Liver (tissue), 9 donors: ENCODE measurements around the gene TAB3. TPM values are rescaled to one million over a fixed set of nuclear protein-coding genes. Genes with fewer than 3 reads are reported as not detected.

Source experiments
- DNase-seq: peaks from one replicate; pipeline ENCODE4 v3.0.0-alpha.2; 2017; ENCODE audit warnings: low spot score
- H3K27ac ChIP-seq, 2 donors: one replicate each; pipeline ENCODE4 v1.7.0; 2013; ENCODE audit warnings: inconsistent platforms in 2 of 2, low read length in 2 of 2, control low read depth in 1 of 2, low read depth in 1 of 2, mild to moderate bottlenecking in 1 of 2
- H3K27me3 ChIP-seq, 4 donors: one replicate each; pipeline versions ENCODE4 v1.6.1 to v1.7.0; 2013; ENCODE audit warnings: low read length in 3 of 4, inconsistent platforms in 1 of 4, mild to moderate bottlenecking in 1 of 4, moderate library complexity in 1 of 4; ENCODE audit not compliant: control insufficient read depth in 4 of 4, insufficient read depth in 4 of 4
- H3K36me3 ChIP-seq, 4 donors: one replicate each; pipeline versions ENCODE4 v1.6.1 to v1.7.0; 2013; ENCODE audit warnings: low read length in 3 of 4, mild to moderate bottlenecking in 3 of 4, low read depth in 1 of 4, moderate library complexity in 1 of 4; ENCODE audit not compliant: control insufficient read depth in 4 of 4, insufficient read depth in 3 of 4
- H3K4me1 ChIP-seq, 4 donors: one replicate each; pipeline versions ENCODE4 v1.6.1 to v1.7.0; 2013; ENCODE audit warnings: low read length in 3 of 4, mild to moderate bottlenecking in 3 of 4, moderate library complexity in 1 of 4; ENCODE audit not compliant: control insufficient read depth in 4 of 4, insufficient read depth in 4 of 4
- H3K4me3 ChIP-seq, 3 donors: one replicate each; pipeline versions ENCODE4 v1.6.1 to v1.7.0; 2013; ENCODE audit warnings: low read length in 3 of 3, control low read depth in 1 of 3, low read depth in 1 of 3, mild to moderate bottlenecking in 1 of 3
- H3K9ac ChIP-seq, 2 donors: one replicate each; pipeline ENCODE4 v1.7.0; 2013; ENCODE audit warnings: low read length in 2 of 2, mild to moderate bottlenecking in 2 of 2, moderate library complexity in 2 of 2, control low read depth in 1 of 2, low read depth in 1 of 2
- H3K9me3 ChIP-seq, 4 donors: one replicate each; pipeline versions ENCODE4 v1.6.1 to v1.7.0; 2013; ENCODE audit warnings: low read length in 3 of 4; ENCODE audit not compliant: control insufficient read depth in 4 of 4
- ATF3 ChIP-seq: IDR thresholded peaks from 2 replicates; pipeline ENCODE4 v1.6.1; 2016; ENCODE audit warnings: antibody characterized with exemption
- CTCF ChIP-seq: fragments of 150-350 bp; IDR thresholded peaks from 2 replicates; pipeline ENCODE4 v1.5.1; 2017; ENCODE audit warnings: improper control_type of control experiment, low read depth, low read length; ENCODE audit not compliant: missing input control
- EGR1 ChIP-seq, 2 donors: IDR thresholded peaks; 2 replicates each; pipeline ENCODE4 v1.6.1; 2016 to 2018; ENCODE audit warnings: antibody characterized with exemption in 2 of 2, low read depth in 2 of 2
- FOXA1 ChIP-seq: IDR thresholded peaks from 2 replicates; pipeline ENCODE4 v1.6.1; 2016; ENCODE audit warnings: antibody characterized with exemption
- FOXA2 ChIP-seq: IDR thresholded peaks from 2 replicates; pipeline ENCODE4 v1.6.1; 2016; ENCODE audit warnings: antibody characterized with exemption
- GABPA ChIP-seq, 2 donors: IDR thresholded peaks in 1 of 2; conservative IDR thresholded peaks in 1 of 2; 2 replicates each; pipeline ENCODE4 v1.6.1; 2016; ENCODE audit warnings: antibody characterized with exemption in 2 of 2, mild to moderate bottlenecking in 1 of 2, moderate library complexity in 1 of 2
- HNF4A ChIP-seq, 2 donors: conservative IDR thresholded peaks; 2 replicates each; pipeline ENCODE4 v1.6.1; 2016; ENCODE audit warnings: antibody characterized with exemption in 2 of 2, mild to moderate bottlenecking in 2 of 2
- HNF4G ChIP-seq: IDR thresholded peaks from 2 replicates; pipeline ENCODE4 v1.6.1; 2016; ENCODE audit warnings: antibody characterized with exemption
- JUND ChIP-seq, 2 donors: IDR thresholded peaks; 2 replicates each; pipeline ENCODE4 v1.6.1; 2016; ENCODE audit warnings: antibody characterized with exemption in 2 of 2
- NR2F2 ChIP-seq: IDR thresholded peaks from 2 replicates; pipeline ENCODE4 v1.6.1; 2016; ENCODE audit warnings: antibody characterized with exemption
- RAD21 ChIP-seq, 2 donors: IDR thresholded peaks; 2 replicates each; pipeline ENCODE4 v1.6.1; 2016; ENCODE audit warnings: antibody characterized with exemption in 2 of 2, mild to moderate bottlenecking in 2 of 2
- REST ChIP-seq: IDR thresholded peaks from 2 replicates; pipeline ENCODE4 v1.6.1; 2016; ENCODE audit warnings: antibody characterized with exemption, mild to moderate bottlenecking
- RXRA ChIP-seq, 2 donors: IDR thresholded peaks; 2 replicates each; pipeline ENCODE4 v1.6.1; 2017 to 2018; ENCODE audit warnings: antibody characterized with exemption in 2 of 2, mild to moderate bottlenecking in 1 of 2
- SP1 ChIP-seq: IDR thresholded peaks from 2 replicates; pipeline ENCODE4 v1.6.1; 2018; ENCODE audit warnings: antibody characterized with exemption, mild to moderate bottlenecking
- TAF1 ChIP-seq: conservative IDR thresholded peaks from 2 replicates; pipeline ENCODE4 v1.6.1; 2016; ENCODE audit warnings: antibody characterized with exemption, mild to moderate bottlenecking
- YY1 ChIP-seq: IDR thresholded peaks from 2 replicates; pipeline ENCODE4 v1.6.1; 2016; ENCODE audit warnings: antibody characterized with exemption, mild to moderate bottlenecking
- ZBTB33 ChIP-seq: IDR thresholded peaks from 2 replicates; pipeline ENCODE4 v1.6.1; 2016; ENCODE audit warnings: antibody characterized with exemption
- WGBS: extraction: QIAGEN DNeasy Blood & Tissue Kit; methylation state at CpG from one replicate; pipeline ENCODE4 v1.1.7; 2013; 5-methylcytosine and 5-hydroxymethylcytosine counted together
- polyA plus RNA-seq, 2 donors: library from polyadenylated mRNA; stranded (reverse) in 1 of 2; unstranded in 1 of 2; fragments of 200-250 nt in 1 of 2; fragments of >200 nt in 1 of 2; fragmentation: Nextera tagmentation in 1 of 2; extraction: Ambion mirVana in 1 of 2; gene quantifications; one replicate each; pipeline versions ENCODE4 v1.2.1 to v1.2.3, GENCODE V29; 2013 to 2015
- total RNA-seq, 2 donors: library from RNA; depleted of rRNA; stranded (reverse); fragments of >200 nt; gene quantifications; one replicate each; pipeline ENCODE4 v1.2.3, GENCODE V29; 2014
- TF ChIP-seq, protein P1 (sequence below): IDR thresholded peaks from 2 replicates; pipeline ENCODE4 v1.6.1; 2016; ENCODE audit warnings: antibody characterized with exemption
- donor health status: healthy.
- donor health status: healthy.
- donor health status: healthy.
- donor health status: healthy.
- donor health status: healthy.

TAB3 gene
- total and polyA plus RNA-seq, 4 donors = 10.0 to 32.2 (median 17.4) TPM

DNA sequence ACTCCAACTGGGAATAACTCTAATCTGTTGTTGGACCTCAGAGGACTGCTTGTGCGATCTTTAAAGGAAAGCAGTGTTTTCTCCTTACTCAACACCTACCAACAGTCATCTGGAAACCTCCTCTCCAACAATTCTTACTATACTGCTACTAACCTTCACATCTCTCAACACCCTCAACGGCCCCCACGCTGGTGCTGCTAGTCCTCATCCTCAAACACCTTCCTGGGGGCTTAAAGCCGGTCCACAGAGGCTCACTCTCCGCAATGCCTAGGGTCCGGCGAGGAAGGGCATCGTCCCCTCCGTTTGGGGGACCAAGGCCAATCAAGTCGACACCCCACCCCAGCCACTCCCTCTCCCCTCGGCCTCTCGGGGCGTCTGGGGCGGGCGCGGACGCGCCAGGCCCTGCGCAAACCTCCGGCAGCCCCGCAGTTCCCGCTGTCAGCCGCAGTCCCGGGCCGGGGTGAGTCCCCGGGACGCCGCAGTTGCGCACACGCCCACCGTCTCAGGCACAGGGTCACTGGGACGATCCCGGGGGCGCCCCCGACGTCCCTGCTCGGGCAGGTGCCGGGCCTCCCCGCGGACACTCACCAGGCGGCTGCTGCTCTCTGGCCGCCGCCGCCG, 418 bp downstream of the TAB3 start:
- Histone ChIP-seq H3K9me3 (no peaks in the 10 kb centered on the region), H3K27me3 (no peaks in the 10 kb centered on the region), H3K27ac (peak overlapping the region; percentile 60 to 79), H3K4me3 (peak overlapping the region; percentile 55 to 87 (median 78)), H3K9ac (peak overlapping the region; percentile 28 to 81), H3K36me3 (no peaks in the 10 kb centered on the region), H3K4me1 (peaks cover 6 to 26% (median 17%) of the 10 kb centered on the region in 4 donors)
- peak; percentile 45 for DNase-seq
- TF ChIP-seq ATF3 (no peak), TAF1 (no peak), RAD21 (IDR thresholded peaks at IDR 0.05) (no peak), SP1 (no peak), RXRA (IDR thresholded peaks at IDR 0.05) (no peak), EGR1 (IDR thresholded peaks at IDR 0.05; ENCODE audit: low read depth in 2 of 2) (no peak), HNF4A (conservative IDR thresholded peaks at IDR 0.05) (no peak), CTCF (no peak), GABPA (IDR thresholded peaks at IDR 0.05 in 1 of 2, conservative IDR thresholded peaks at IDR 0.05 in 1 of 2) (no peak), NR2F2 (no peak), HNF4G (no peak), REST (no peak), FOXA1 (no peak), JUND (IDR thresholded peaks at IDR 0.05) (no peak), YY1 (no peak), FOXA2 (no peak), ZBTB33 (no peak)
- TF ChIP-seq, protein P1, sequence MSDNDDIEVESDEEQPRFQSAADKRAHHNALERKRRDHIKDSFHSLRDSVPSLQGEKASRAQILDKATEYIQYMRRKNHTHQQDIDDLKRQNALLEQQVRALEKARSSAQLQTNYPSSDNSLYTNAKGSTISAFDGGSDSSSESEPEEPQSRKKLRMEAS = no peak
- WGBS = 0% methylated on average over 45 of the region's 45 CpGs
